ENCODE results near the gene HCAR3.
"Not testable (repeated sequence)": the region's sequence is repeated elsewhere in the genome, so short reads cannot be mapped to it uniquely, and the experiment has no call there.

Gene HCAR3

GRCh38 chr12:122722387-122722786 lies 5.8 kb upstream of the HCAR3 start:
- no peak for DNase-seq (ENCODE audit: low read depth, low spot score)

GRCh38 chr12:122721057-122721545 lies 4.5 kb upstream of the HCAR3 start:
- DNase-seq (ENCODE audit: low read depth, low spot score) = peak; percentile 12

GRCh38 chr12:122715211-122715610 lies 1.4 kb downstream of the HCAR3 start:
- DNase-seq (ENCODE audit: low read depth, low spot score) = not testable (repeated sequence)

- not testable (repeated sequence) for DNase-seq (ENCODE audit: low read depth, low spot score)
Measured at GRCh38 chr12:122713491-122714188, 3.0 kb downstream of the HCAR3 start.

- DNase-seq (ENCODE audit: low read depth, low spot score) = not testable (repeated sequence)
Measured at GRCh38 chr12:122711266-122711665, 5.3 kb downstream of the HCAR3 start.

GRCh38 chr12:122710341-122710740 lies 6.3 kb downstream of the HCAR3 start:
- DNase-seq (ENCODE audit: low read depth, low spot score) = not testable (repeated sequence)

GRCh38 chr12:122709287-122709686 lies 7.3 kb downstream of the HCAR3 start:
- DNase-seq (ENCODE audit: low read depth, low spot score) = not testable (repeated sequence)

GRCh38 chr12:122703841-122704240 lies 12.8 kb downstream of the HCAR3 start:
- DNase-seq (ENCODE audit: low read depth, low spot score) = not testable (repeated sequence)

- DNase-seq (ENCODE audit: low read depth, low spot score) = not testable (repeated sequence)
Measured at GRCh38 chr12:122702890-122703611, 13.6 kb downstream of the HCAR3 start, which contains the start of gene HCAR2. Gene HCAR2, minus strand, starts transcription at chr12:122703357. Its CDS starts 74 bp downstream, at chr12:122703283.

GRCh38 chr12:122701481-122701880 lies 15.1 kb downstream of the HCAR3 start:
- not testable (repeated sequence) for DNase-seq (ENCODE audit: low read depth, low spot score)

- DNase-seq (ENCODE audit: low read depth, low spot score) = not testable (repeated sequence)
Measured at GRCh38 chr12:122700038-122700710, 16.4 kb downstream of the HCAR3 start.

GRCh38 chr12:122696922-122697321 lies 19.7 kb downstream of the HCAR3 start:
- DNase-seq (ENCODE audit: low read depth, low spot score) = not testable (repeated sequence)

- DNase-seq (ENCODE audit: low read depth, low spot score) = no peak
Measured at GRCh38 chr12:122691566-122691965, 25.0 kb downstream of the HCAR3 start.

- DNase-seq (ENCODE audit: low read depth, low spot score) = no peak
Measured at GRCh38 chr12:122688291-122688690, 28.3 kb downstream of the HCAR3 start.

GRCh38 chr12:122687086-122687485 lies 29.5 kb downstream of the HCAR3 start:
- DNase-seq (ENCODE audit: low read depth, low spot score) = no peak

GRCh38 chr12:122686538-122686937 lies 30.1 kb downstream of the HCAR3 start:
- DNase-seq (ENCODE audit: low read depth, low spot score) = no peak

- DNase-seq (ENCODE audit: low read depth, low spot score) = no peak
Measured at GRCh38 chr12:122684297-122684813, 32.3 kb downstream of the HCAR3 start.

- DNase-seq (ENCODE audit: low read depth, low spot score) = no peak
Measured at GRCh38 chr12:122681814-122682213, 34.8 kb downstream of the HCAR3 start.

- DNase-seq (ENCODE audit: low read depth, low spot score) = not testable (repeated sequence)
Measured at GRCh38 chr12:122680989-122681388, 35.6 kb downstream of the HCAR3 start.

- not testable (repeated sequence) for DNase-seq (ENCODE audit: low read depth, low spot score)
Measured at GRCh38 chr12:122676781-122677180, 39.8 kb downstream of the HCAR3 start.

- DNase-seq (ENCODE audit: low read depth, low spot score) = not testable (repeated sequence)
Measured at GRCh38 chr12:122676015-122676414, 40.6 kb downstream of the HCAR3 start.

- no peak for DNase-seq (ENCODE audit: low read depth, low spot score)
Measured at GRCh38 chr12:122672515-122672914, 44.1 kb downstream of the HCAR3 start.

All from smooth muscle cell of the brain vasculature (primary cell).